Ovary (tissue), 3 donors: ENCODE data around the gene SUGP1.

Source experiments
- EP300 ChIP-seq: sonication (generic); formaldehyde crosslinking; IDR thresholded peaks from one replicate; pipeline ENCODE4 v1.6.1; 2017; ENCODE audit warnings: antibody characterized with exemption
- POLR2A ChIP-seq: fragments of 450-650 bp; IDR thresholded peaks from one replicate; pipeline ENCODE4 v1.6.1; 2017; ENCODE audit warnings: antibody characterized with exemption, mild to moderate bottlenecking, moderate library complexity
- TF ChIP-seq, protein P1 (sequence below), 3 donors: fragments of 450-650 bp in 2 of 3; fragments of 200-600 bp in 1 of 3; IDR thresholded peaks; one replicate each; pipeline versions ENCODE4 v1.5.1 to v1.8.0; 2016 to 2022; ENCODE audit warnings: antibody characterized with exemption in 3 of 3, mild to moderate bottlenecking in 1 of 3
- donor health status: DM: no; HTN: no; CAD: no.

DNA sequence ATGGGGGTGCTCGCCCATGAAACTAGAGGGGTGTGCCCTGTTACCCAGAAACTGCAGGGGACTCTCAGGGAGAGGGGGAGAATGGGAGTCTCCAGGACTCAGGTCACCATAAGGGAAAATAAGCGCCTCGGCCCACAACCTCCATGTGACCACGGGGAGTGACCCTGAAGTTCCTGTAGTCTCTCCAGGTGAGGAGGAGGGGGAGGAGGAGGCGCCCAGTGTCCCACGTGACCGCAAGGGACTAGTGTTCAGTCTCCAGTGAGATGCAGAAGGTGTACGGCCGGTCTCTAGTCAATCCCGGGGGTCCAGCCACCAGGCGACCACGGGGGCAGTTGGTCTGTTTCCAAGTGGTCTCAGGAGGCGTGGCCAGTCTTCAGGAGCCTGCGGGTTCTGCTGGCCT lies 63.2 kb downstream of the SUGP1 start:
- TF ChIP-seq, protein P1, sequence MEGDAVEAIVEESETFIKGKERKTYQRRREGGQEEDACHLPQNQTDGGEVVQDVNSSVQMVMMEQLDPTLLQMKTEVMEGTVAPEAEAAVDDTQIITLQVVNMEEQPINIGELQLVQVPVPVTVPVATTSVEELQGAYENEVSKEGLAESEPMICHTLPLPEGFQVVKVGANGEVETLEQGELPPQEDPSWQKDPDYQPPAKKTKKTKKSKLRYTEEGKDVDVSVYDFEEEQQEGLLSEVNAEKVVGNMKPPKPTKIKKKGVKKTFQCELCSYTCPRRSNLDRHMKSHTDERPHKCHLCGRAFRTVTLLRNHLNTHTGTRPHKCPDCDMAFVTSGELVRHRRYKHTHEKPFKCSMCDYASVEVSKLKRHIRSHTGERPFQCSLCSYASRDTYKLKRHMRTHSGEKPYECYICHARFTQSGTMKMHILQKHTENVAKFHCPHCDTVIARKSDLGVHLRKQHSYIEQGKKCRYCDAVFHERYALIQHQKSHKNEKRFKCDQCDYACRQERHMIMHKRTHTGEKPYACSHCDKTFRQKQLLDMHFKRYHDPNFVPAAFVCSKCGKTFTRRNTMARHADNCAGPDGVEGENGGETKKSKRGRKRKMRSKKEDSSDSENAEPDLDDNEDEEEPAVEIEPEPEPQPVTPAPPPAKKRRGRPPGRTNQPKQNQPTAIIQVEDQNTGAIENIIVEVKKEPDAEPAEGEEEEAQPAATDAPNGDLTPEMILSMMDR (IDR thresholded peaks at IDR 0.05) = no peak
- TF ChIP-seq POLR2A = no peak
- no peak for TF ChIP-seq EP300
